ENCODE data around the gene ERBB3.

DNA sequence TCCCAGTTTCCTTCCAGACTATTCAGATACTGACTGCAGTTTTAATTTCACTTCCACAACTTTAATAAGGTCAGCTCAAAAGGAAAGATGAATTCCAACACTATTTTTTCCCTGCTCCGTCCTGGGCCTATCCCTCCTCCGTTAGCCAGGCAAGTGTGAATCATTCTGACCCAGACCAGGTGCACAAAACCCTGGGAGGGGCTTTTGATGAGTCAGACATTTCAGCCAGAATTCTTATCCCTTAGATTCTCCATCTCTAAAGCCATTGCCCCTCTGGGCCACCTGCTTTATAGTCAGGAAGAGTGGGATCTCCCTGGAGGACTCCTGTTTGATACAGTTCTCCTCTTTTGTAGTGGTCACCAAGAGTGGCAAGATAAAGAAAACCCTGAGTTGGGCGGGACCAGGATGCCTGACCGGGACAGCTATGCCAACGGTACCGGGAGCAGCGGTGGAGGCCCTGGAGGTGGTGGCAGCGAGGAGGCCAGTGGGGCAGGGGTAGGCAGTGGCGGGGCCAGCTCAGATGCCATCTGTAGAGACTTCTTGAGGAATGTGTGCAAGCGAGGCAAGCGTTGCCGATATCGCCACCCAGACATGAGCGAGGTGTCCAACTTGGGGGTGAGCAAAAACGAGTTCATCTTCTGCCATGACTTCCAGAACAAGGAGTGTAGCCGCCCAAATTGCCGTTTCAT lies 40.3 kb downstream of the ERBB3 start:
- TF ChIP-seq, protein P1, sequence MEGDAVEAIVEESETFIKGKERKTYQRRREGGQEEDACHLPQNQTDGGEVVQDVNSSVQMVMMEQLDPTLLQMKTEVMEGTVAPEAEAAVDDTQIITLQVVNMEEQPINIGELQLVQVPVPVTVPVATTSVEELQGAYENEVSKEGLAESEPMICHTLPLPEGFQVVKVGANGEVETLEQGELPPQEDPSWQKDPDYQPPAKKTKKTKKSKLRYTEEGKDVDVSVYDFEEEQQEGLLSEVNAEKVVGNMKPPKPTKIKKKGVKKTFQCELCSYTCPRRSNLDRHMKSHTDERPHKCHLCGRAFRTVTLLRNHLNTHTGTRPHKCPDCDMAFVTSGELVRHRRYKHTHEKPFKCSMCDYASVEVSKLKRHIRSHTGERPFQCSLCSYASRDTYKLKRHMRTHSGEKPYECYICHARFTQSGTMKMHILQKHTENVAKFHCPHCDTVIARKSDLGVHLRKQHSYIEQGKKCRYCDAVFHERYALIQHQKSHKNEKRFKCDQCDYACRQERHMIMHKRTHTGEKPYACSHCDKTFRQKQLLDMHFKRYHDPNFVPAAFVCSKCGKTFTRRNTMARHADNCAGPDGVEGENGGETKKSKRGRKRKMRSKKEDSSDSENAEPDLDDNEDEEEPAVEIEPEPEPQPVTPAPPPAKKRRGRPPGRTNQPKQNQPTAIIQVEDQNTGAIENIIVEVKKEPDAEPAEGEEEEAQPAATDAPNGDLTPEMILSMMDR (IDR thresholded peaks at IDR 0.05) = no peak
- TF ChIP-seq POLR2A (IDR thresholded peaks at IDR 0.05) = no peak

All from right lobe of liver (tissue), 4 donors.